RWPE2 (cell line): ENCODE data around the gene MEX3A.

Source experiments
- ATAC-seq: fragments of 200-7000 bp; cut with Tn5 transposase; 3 replicates; pipeline ENCODE4 v1.9.1; 2021; ENCODE audit warnings: low read depth
- DNase-seq: peaks from one replicate; pipeline ENCODE4 v3.0.0-alpha.2; 2020; ENCODE audit warnings: low spot score
- H3K27ac ChIP-seq: fragments of 450-650 bp; 2 replicates; pipeline ENCODE4 v1.5.1; 2017; ENCODE audit warnings: mild to moderate bottlenecking; ENCODE audit not compliant: poor library complexity, severe bottlenecking
- H3K27me3 ChIP-seq: fragments of 250-450 bp; sonication (Bioruptor Pico); 2 replicates; pipeline ENCODE4 v1.5.1; 2021; ENCODE audit warnings: mild to moderate bottlenecking, moderate library complexity; ENCODE audit not compliant: insufficient read depth, poor library complexity, severe bottlenecking
- H3K36me3 ChIP-seq: fragments of 250-450 bp; sonication (Bioruptor Pico); 2 replicates; pipeline ENCODE4 v1.5.1; 2020; ENCODE audit warnings: low read depth, mild to moderate bottlenecking, moderate library complexity
- H3K4me1 ChIP-seq: fragments of 250-450 bp; sonication (Bioruptor Pico); 2 replicates; pipeline ENCODE4 v1.5.1; 2021; ENCODE audit warnings: mild to moderate bottlenecking, moderate library complexity; ENCODE audit not compliant: insufficient read depth, poor library complexity, severe bottlenecking
- H3K4me3 ChIP-seq: fragments of 250-450 bp; sonication (Bioruptor Pico); 2 replicates; pipeline ENCODE4 v1.5.1; 2021; ENCODE audit warnings: mild to moderate bottlenecking, moderate library complexity; ENCODE audit not compliant: severe bottlenecking
- H3K9me3 ChIP-seq: fragments of 250-450 bp; sonication (Bioruptor Pico); 2 replicates; pipeline ENCODE4 v1.5.1; 2021; ENCODE audit warnings: mild to moderate bottlenecking, moderate library complexity; ENCODE audit not compliant: severe bottlenecking
- CTCF ChIP-seq: fragments of 450-650 bp; IDR thresholded peaks from one replicate; pipeline ENCODE4 v1.5.1; 2017; ENCODE audit warnings: mild to moderate bottlenecking, moderate library complexity; ENCODE audit not compliant: poor library complexity, severe bottlenecking

Gene MEX3A

GRCh38 chr1:156080863-156081179, 1.4 kb downstream of the MEX3A start:
- no peaks in the 10 kb centered on the region for H3K4me1 ChIP-seq
- H3K4me3 ChIP-seq, result peak overlapping the region; percentile 70
- H3K27me3 ChIP-seq, result no peaks in the 10 kb centered on the region
- H3K36me3 ChIP-seq, result 0 out of 2 replicates have a peak, but pooled peaks cover 4% of the 10 kb centered on the region
- peak overlapping the region; percentile 7 for H3K27ac ChIP-seq
- ATAC-seq (no peak; the same call in 2 of the 3 replicates), DNase-seq (no peak)
- no peak for TF ChIP-seq CTCF
- H3K9me3 ChIP-seq, result no peaks in the 10 kb centered on the region

GRCh38 chr1:156080241-156080862, 1.9 kb downstream of the MEX3A start:
- Histone ChIP-seq H3K4me1 (no peaks in the 10 kb centered on the region), H3K27me3 (no peaks in the 10 kb centered on the region), H3K27ac (no peak overlapping the region), H3K9me3 (no peaks in the 10 kb centered on the region), H3K4me3 (peak overlapping the region; percentile 70), H3K36me3 (0 out of 2 replicates have a peak, but pooled peaks cover 4% of the 10 kb centered on the region)
- no peak for TF ChIP-seq CTCF
- DNase-seq, result no peak
- no peak for ATAC-seq

GRCh38 chr1:156079762-156080161, 2.5 kb downstream of the MEX3A start:
- ATAC-seq (no peak), DNase-seq (no peak)
- Histone ChIP-seq H3K4me1 (no peaks in the 10 kb centered on the region), H3K4me3 (no peak overlapping the region), H3K27ac (no peak overlapping the region), H3K36me3 (0 out of 2 replicates have a peak, but pooled peaks cover 4% of the 10 kb centered on the region), H3K9me3 (no peaks in the 10 kb centered on the region), H3K27me3 (no peaks in the 10 kb centered on the region)
- TF ChIP-seq CTCF, result no peak

- Histone ChIP-seq H3K9me3 (no peaks in the 10 kb centered on the region), H3K27me3 (no peaks in the 10 kb centered on the region), H3K4me3 (no peak overlapping the region), H3K27ac (no peak overlapping the region), H3K4me1 (no peaks in the 10 kb centered on the region), H3K36me3 (peaks cover 4% of the 10 kb centered on the region; the same call in 1 of the 2 replicates)
- DNase-seq, result no peak
- ATAC-seq, result no peak
- TF ChIP-seq CTCF, result no peak
These were observed 3.5 kb downstream of the MEX3A start for GRCh38 chr1:156078728-156079127.

GRCh38 chr1:156077430-156077760, 4.9 kb downstream of the MEX3A start:
- DNase-seq (no peak), ATAC-seq (no peak)
- no peak for TF ChIP-seq CTCF
- Histone ChIP-seq H3K4me3 (no peak overlapping the region), H3K9me3 (no peaks in the 10 kb centered on the region), H3K36me3 (peaks cover 4% of the 10 kb centered on the region; the same call in 1 of the 2 replicates), H3K27me3 (no peaks in the 10 kb centered on the region), H3K27ac (no peak overlapping the region), H3K4me1 (no peaks in the 10 kb centered on the region)
